ENCODE measurements around the gene NIM1K.
A peak's percentile ranks its signal among the peaks of the same experiment; 100 is the strongest.

The NIM1K gene

DNA sequence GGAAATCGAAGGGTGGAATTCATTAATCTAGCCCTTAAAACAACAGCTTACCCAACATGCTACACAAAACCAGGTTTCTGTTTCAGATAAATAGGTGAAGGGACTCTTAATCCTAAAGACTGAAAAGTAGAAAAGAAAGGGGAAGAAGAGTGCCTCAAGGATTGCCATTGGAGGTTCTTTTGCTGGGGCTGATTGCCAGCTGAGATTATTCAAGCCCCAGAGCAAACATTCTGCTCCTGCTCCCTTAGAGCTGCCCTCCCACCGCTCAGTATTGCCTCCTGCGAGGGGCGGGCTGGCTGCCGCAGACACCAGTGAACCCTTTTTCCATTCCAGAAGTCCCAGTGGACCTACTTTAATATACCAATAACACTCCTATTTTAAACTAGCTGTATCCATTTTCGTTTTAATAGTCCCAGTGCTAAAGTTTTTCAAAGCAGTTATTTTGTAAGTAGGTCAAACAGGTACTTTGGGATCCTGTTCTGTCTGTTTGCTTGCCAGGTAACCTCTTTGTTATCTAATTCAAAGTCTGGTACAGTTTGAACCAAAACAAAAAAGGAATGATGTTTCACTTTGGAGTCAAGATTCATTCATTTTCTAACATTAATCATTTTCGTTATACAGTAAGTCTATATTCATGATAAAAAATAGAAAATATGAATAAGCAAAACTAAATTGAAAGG lies 82.5 kb downstream of the NIM1K start:
- no peak overlapping the region for H2AFZ ChIP-seq (ENCODE audit: low read length, unreplicated experiment)
- no peaks in the 10 kb centered on the region for H3K36me3 ChIP-seq (ENCODE audit: insufficient read depth, low read length)
- H3K27me3 ChIP-seq (ENCODE audit: insufficient read depth, low read length), result peaks cover 48% of the 10 kb centered on the region
- no peak overlapping the region for H3K27ac ChIP-seq (ENCODE audit: low read depth, low read length)
- H3K79me2 ChIP-seq (ENCODE audit: control insufficient read depth, insufficient read depth, low read length, unreplicated experiment), result no peaks in the 10 kb centered on the region
- H3K4me1 ChIP-seq (ENCODE audit: control insufficient read depth, insufficient read depth, low read length, unreplicated experiment), result no peaks in the 10 kb centered on the region
- no peak overlapping the region for H3K4me3 ChIP-seq (ENCODE audit: low read depth, low read length)

DNA sequence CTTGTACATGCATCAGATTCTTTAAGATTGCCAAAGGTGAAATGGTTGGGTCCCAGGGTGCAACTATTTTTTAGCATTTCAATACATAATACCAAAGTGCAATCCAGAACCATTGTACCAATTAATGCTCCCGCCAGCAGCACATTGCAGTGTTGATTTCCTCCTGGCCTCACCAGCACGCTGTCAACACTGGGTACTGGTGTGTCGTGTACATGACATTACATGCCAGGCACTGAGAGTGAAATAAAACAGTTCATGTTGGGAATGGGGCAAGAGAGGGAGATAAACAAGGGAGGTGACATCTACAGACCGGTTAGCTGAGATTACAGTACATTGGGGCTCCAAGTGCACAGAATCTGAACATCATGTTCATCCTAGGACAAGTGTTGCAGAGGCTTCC lies 83.4 kb downstream of the NIM1K start:
- H3K4me3 ChIP-seq (ENCODE audit: low read depth, low read length), result no peak overlapping the region
- H3K4me1 ChIP-seq (ENCODE audit: control insufficient read depth, insufficient read depth, low read length, unreplicated experiment), result no peaks in the 10 kb centered on the region
- no peak overlapping the region for H2AFZ ChIP-seq (ENCODE audit: low read length, unreplicated experiment)
- no peaks in the 10 kb centered on the region for H3K79me2 ChIP-seq (ENCODE audit: control insufficient read depth, insufficient read depth, low read length, unreplicated experiment)
- no peaks in the 10 kb centered on the region for H3K36me3 ChIP-seq (ENCODE audit: insufficient read depth, low read length)
- no peak overlapping the region for H3K27ac ChIP-seq (ENCODE audit: low read depth, low read length)
- H3K27me3 ChIP-seq (ENCODE audit: insufficient read depth, low read length), result peaks cover 48% of the 10 kb centered on the region

DNA sequence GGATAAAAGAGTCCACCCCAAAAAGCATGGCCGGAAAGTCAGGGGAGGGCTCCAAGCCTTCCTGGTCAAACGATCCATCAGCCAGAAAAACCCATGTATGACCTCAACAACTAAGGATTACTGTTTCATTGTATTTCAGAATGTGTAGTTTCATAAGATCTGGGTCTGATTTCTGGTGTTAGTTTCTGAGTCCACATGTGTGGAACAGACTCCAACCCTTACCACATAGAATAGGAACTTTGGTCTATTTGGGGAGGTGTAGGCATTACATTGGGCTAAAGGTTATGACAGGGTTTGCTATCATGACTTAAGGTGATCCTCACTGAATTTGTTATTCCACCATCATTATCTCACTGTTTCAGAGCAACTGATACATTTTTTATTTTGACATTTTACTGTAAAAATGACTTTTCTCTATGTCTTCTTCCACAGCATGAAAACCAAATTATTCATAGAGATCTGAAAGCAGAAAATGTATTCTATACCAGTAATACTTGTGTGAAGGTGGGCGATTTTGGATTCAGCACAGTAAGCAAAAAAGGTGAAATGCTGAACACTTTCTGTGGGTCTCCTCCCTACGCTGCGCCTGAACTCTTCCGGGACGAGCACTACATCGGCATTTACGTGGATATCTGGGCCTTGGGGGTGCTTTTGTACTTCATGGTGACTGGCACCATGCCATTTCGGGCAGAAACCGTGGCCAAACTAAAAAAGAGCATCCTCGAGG lies 87.7 kb downstream of the NIM1K start:
- no peaks in the 10 kb centered on the region for H3K36me3 ChIP-seq (ENCODE audit: insufficient read depth, low read length)
- H2AFZ ChIP-seq (ENCODE audit: low read length, unreplicated experiment), result no peak overlapping the region
- H3K27ac ChIP-seq (ENCODE audit: low read depth, low read length), result no peak overlapping the region
- H3K79me2 ChIP-seq (ENCODE audit: control insufficient read depth, insufficient read depth, low read length, unreplicated experiment), result no peaks in the 10 kb centered on the region
- no peak overlapping the region for H3K4me3 ChIP-seq (ENCODE audit: low read depth, low read length)
- peaks cover 6% of the 10 kb centered on the region for H3K4me1 ChIP-seq (ENCODE audit: control insufficient read depth, insufficient read depth, low read length, unreplicated experiment)
- H3K27me3 ChIP-seq (ENCODE audit: insufficient read depth, low read length), result peaks cover 20% of the 10 kb centered on the region; the same call in 1 of the 2 replicates

DNA sequence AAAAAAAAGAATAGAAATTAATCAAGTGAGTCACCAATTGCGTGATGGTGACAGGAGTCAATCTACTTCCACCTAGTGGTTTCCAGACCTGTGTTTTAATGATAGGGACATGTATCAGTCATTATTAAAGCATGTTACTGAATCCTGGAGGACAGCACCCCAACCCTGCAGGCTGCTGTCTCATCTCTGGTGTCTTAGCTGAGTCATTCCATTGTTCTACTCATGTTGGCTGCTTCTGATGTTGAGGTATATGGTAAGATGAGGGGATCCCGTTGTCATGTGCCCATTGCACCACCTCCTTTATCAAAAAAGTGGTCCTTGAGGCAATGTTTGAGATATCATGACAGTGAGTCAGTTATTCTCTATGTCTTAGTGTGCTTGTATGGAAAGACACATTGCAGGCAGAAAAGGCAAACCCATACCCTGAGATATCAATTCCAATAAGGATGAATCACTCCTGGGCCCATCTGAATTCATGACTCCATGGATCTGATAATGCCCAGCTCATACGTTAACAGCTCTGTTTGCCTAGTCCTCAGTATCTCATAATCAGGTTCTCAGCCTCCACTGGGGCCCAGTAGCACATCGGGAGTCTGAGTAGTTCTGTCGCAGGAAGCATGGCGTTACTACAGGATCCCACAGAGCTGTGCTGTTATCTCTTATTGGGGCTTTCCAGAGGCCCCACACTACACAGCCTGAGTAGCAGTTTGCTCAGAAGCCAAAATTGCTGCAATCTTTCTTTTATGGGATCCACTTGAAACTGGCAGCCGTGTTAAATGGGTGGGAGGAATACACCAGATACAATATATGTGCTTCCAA lies 90.0 kb downstream of the NIM1K start:
- H3K27ac ChIP-seq (ENCODE audit: low read depth, low read length), result peak overlapping the region; percentile 6; the same call in 1 of the 2 replicates
- no peaks in the 10 kb centered on the region for H3K79me2 ChIP-seq (ENCODE audit: control insufficient read depth, insufficient read depth, low read length, unreplicated experiment)
- H3K4me3 ChIP-seq (ENCODE audit: low read depth, low read length), result no peak overlapping the region
- no peak overlapping the region for H2AFZ ChIP-seq (ENCODE audit: low read length, unreplicated experiment)
- H3K4me1 ChIP-seq (ENCODE audit: control insufficient read depth, insufficient read depth, low read length, unreplicated experiment), result peaks cover 6% of the 10 kb centered on the region
- 0 out of 2 replicates have a peak, but pooled peaks cover 4% of the 10 kb centered on the region for H3K27me3 ChIP-seq (ENCODE audit: insufficient read depth, low read length)
- no peaks in the 10 kb centered on the region for H3K36me3 ChIP-seq (ENCODE audit: insufficient read depth, low read length)

DNA sequence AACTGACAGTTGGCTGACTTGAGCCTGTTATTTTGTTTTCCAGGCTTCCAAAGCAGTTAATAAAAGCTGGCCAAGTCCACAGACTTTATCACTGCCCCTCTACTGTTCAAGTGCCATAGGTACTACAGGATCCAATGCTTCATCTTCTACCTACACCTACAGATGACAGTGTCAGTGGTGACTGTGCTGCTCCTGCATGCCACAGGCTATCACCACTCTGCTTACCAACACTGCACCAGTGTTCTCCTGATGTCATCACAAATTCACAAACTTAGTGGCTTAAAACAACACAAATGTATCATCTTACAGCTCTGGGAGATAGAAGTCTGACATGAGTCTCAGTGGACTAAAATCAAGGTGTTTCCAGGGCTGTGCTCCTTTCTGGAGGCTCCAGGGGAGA lies 94.6 kb downstream of the NIM1K start:
- Histone ChIP-seq H3K4me1 (ENCODE audit: control insufficient read depth, insufficient read depth, low read length, unreplicated experiment) (peaks cover 6% of the 10 kb centered on the region), H2AFZ (ENCODE audit: low read length, unreplicated experiment) (no peak overlapping the region), H3K4me3 (ENCODE audit: low read depth, low read length) (no peak overlapping the region), H3K27me3 (ENCODE audit: insufficient read depth, low read length) (no peaks in the 10 kb centered on the region), H3K36me3 (ENCODE audit: insufficient read depth, low read length) (no peaks in the 10 kb centered on the region; the same call in 1 of the 2 replicates), H3K79me2 (ENCODE audit: control insufficient read depth, insufficient read depth, low read length, unreplicated experiment) (no peaks in the 10 kb centered on the region), H3K27ac (ENCODE audit: low read depth, low read length) (no peak overlapping the region)

DNA sequence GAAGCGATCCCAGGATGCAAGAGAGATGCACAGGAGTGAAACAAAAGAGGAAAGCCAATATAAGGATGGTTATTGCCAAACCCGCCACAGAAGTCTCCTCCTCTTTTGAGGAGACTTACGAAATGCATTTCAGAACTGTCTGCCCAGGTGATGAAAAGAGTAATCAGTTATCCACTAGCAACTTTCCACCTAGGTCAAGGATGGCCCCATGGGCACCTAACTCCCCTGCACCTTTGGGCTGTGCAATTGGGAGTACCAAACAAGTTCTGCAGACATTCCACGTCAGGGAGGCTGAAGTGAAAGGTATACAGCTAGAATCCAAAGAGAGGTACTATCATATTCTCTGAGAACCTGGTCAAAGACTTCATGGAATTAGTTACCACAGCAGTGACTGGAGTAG lies 95.5 kb downstream of the NIM1K start:
- H3K4me1 ChIP-seq (ENCODE audit: control insufficient read depth, insufficient read depth, low read length, unreplicated experiment), result peaks cover 2% of the 10 kb centered on the region
- no peaks in the 10 kb centered on the region for H3K79me2 ChIP-seq (ENCODE audit: control insufficient read depth, insufficient read depth, low read length, unreplicated experiment)
- no peaks in the 10 kb centered on the region; the same call in 1 of the 2 replicates for H3K36me3 ChIP-seq (ENCODE audit: insufficient read depth, low read length)
- H3K27ac ChIP-seq (ENCODE audit: low read depth, low read length), result no peak overlapping the region
- H2AFZ ChIP-seq (ENCODE audit: low read length, unreplicated experiment), result no peak overlapping the region
- no peaks in the 10 kb centered on the region for H3K27me3 ChIP-seq (ENCODE audit: insufficient read depth, low read length)
- no peak overlapping the region for H3K4me3 ChIP-seq (ENCODE audit: low read depth, low read length)

DNA sequence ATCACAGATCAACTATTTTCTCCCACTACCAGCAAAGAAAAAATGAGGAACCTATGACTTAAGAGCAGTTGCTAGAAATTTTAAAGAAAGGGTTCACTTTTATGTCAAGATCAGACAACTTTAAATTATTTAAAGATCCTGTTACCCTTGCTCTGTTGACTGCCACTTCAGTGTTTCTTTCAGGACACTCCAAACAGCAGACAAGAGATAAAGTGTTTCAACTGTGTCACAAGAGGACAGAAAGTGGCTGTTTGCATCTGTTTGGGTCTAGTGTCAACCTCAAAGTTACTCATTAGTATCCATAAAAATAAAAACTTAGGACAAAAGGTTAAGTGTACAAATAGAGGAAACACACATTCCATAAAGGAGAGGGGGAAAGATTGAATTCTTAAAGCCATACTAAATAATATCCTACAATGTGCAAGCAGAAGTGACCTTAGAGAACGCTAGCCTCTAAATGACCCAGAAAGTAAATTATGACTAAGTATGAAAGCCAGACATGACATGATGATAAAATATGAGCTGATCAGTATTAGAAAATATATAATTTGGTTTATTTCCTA lies 96.3 kb downstream of the NIM1K start:
- Histone ChIP-seq H3K27me3 (ENCODE audit: insufficient read depth, low read length) (no peaks in the 10 kb centered on the region), H3K4me1 (ENCODE audit: control insufficient read depth, insufficient read depth, low read length, unreplicated experiment) (no peaks in the 10 kb centered on the region), H3K36me3 (ENCODE audit: insufficient read depth, low read length) (peaks cover 4% of the 10 kb centered on the region; the same call in 1 of the 2 replicates), H3K4me3 (ENCODE audit: low read depth, low read length) (no peak overlapping the region), H3K79me2 (ENCODE audit: control insufficient read depth, insufficient read depth, low read length, unreplicated experiment) (no peaks in the 10 kb centered on the region), H3K27ac (ENCODE audit: low read depth, low read length) (no peak overlapping the region), H2AFZ (ENCODE audit: low read length, unreplicated experiment) (no peak overlapping the region)

DNA sequence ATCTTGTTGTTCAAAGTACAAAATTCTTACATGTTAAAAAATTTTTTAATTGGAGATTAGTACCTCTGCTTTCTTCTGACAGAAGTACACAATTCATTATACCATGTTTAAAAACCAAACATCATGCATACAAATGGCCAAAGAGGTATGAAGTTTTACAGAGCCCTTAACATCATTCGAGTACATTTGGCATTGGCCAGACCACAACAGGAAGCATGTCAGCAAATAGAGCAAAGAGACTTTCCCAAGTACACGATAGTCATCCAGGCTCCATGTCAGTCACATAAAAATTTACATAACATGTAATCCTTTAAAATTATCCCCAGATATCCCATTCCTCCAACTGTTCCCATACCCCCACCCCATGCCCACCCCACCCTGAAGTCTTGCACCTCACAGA lies 98.7 kb downstream of the NIM1K start:
- Histone ChIP-seq H3K79me2 (ENCODE audit: control insufficient read depth, insufficient read depth, low read length, unreplicated experiment) (no peaks in the 10 kb centered on the region), H3K36me3 (ENCODE audit: insufficient read depth, low read length) (peaks cover 19% of the 10 kb centered on the region), H3K4me1 (ENCODE audit: control insufficient read depth, insufficient read depth, low read length, unreplicated experiment) (peaks cover 4% of the 10 kb centered on the region), H3K27me3 (ENCODE audit: insufficient read depth, low read length) (no peaks in the 10 kb centered on the region), H3K27ac (ENCODE audit: low read depth, low read length) (no peak overlapping the region), H3K4me3 (ENCODE audit: low read depth, low read length) (no peak overlapping the region), H2AFZ (ENCODE audit: low read length, unreplicated experiment) (no peak overlapping the region)

DNA sequence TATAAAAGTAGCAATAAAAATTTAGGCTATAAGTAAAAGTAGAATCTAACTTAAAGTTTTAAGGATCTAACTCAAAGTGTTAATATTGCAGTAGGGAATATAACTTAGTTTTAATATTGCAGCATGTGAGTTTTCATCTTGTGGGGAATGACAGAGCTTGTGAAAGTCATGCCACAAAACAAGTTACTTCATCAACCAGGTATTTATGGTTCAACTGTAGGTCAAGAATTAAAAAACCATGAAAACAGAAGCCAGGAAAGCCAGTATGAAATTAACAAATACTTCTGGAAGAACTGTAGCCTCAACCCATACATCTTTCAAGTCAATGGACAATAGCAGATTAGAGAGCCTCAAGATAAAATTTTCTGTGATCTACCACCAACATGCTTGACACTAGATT lies 102.2 kb downstream of the NIM1K start:
- H3K4me3 ChIP-seq (ENCODE audit: low read depth, low read length), result no peak overlapping the region
- peaks cover 4% of the 10 kb centered on the region for H3K4me1 ChIP-seq (ENCODE audit: control insufficient read depth, insufficient read depth, low read length, unreplicated experiment)
- no peaks in the 10 kb centered on the region for H3K79me2 ChIP-seq (ENCODE audit: control insufficient read depth, insufficient read depth, low read length, unreplicated experiment)
- no peaks in the 10 kb centered on the region for H3K27me3 ChIP-seq (ENCODE audit: insufficient read depth, low read length)
- no peak overlapping the region for H3K27ac ChIP-seq (ENCODE audit: low read depth, low read length)
- H3K36me3 ChIP-seq (ENCODE audit: insufficient read depth, low read length), result peaks cover 39% of the 10 kb centered on the region
- H2AFZ ChIP-seq (ENCODE audit: low read length, unreplicated experiment), result no peak overlapping the region

DNA sequence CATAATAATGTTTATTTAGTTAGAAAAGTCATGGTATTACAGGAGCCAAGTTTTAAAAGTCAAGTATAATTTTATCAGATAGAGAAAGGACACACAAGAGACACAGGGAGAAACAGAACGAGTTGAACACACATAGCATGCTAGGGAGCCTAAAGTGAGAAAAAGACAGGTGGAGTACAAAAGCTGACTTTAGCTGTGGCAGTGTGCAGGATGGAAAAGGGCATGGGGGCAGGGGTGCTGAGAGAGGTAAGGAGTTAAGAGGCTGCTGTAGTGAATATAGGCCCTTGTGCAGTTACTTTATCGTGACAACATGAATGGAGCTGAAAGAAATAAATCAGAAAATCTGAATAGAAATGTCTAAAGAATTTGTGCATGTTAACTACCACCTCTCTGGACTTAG lies 103.2 kb downstream of the NIM1K start:
- Histone ChIP-seq H3K27me3 (ENCODE audit: insufficient read depth, low read length) (no peaks in the 10 kb centered on the region), H3K36me3 (ENCODE audit: insufficient read depth, low read length) (peaks cover 39% of the 10 kb centered on the region), H2AFZ (ENCODE audit: low read length, unreplicated experiment) (no peak overlapping the region), H3K27ac (ENCODE audit: low read depth, low read length) (no peak overlapping the region), H3K79me2 (ENCODE audit: control insufficient read depth, insufficient read depth, low read length, unreplicated experiment) (no peaks in the 10 kb centered on the region), H3K4me3 (ENCODE audit: low read depth, low read length) (no peak overlapping the region), H3K4me1 (ENCODE audit: control insufficient read depth, insufficient read depth, low read length, unreplicated experiment) (peaks cover 4% of the 10 kb centered on the region)
